Stimulated activated CD8-positive, alpha-beta memory T cell treated with anti-CD3 and anti-CD28 coated beads, Interleukin-7, amount 100 ng/mL, for 4 hours (primary cell): ENCODE measurements around the gene UPF2.
"Not testable (repeated sequence)": the region's sequence is repeated elsewhere in the genome, so short reads cannot be mapped to it uniquely, and the experiment has no call there.

Experiments
- DNase-seq, 2 donors: peaks; one replicate each; pipeline ENCODE4 v3.0.0-alpha.2; 2020; ENCODE audit warnings: low read depth in 2 of 2

The UPF2 gene

DNA sequence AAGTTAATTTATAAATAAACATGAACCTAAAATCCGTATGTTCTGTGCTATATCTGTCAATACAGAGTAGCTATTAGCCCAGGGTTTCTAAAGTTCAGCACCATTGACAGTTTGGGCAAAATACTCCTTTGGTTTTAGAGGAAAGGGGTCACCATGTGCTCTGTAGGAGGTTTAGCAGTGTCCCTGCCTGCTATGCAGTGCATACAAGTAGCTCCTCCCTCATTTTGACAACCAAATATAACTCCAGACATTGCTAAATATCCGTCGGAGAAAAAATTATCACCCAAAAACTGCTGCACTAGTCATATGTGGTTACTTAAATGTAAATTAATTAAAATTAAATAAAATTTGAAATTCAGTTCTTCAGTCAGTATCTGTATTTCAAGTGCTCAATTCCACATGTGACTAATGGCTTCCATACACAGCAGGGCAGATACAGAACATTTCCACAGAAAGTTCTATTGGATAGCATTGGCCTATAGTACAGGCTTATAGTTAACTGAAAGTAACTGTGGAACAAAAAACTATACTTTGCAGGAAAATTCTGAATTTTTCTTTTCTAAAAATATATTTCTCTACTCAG, 6.4 kb downstream of the UPF2 start:
- DNase-seq = no peak

- no peak for DNase-seq
Measured at GRCh38 chr10:12031404-12031803, 11.2 kb downstream of the UPF2 start.

DNA sequence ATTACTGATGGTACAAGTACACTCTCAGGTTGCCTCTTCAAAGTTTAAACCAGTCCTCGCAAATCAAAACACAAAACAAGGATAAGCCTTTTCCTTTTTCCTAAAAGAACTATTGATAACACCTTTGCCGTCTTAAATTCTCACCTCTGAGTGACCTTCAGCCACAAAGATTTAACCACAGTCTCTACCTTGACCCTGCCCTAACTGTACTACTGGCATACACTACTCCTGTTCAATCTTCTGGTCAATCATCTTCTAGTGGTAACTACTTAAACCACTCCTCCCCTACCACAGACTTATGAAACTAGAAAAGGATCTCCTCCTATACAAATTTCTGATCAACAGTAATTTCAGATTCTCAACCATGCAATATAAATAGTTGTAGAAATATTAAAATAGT, 15.1 kb downstream of the UPF2 start:
- no peak for DNase-seq

DNA sequence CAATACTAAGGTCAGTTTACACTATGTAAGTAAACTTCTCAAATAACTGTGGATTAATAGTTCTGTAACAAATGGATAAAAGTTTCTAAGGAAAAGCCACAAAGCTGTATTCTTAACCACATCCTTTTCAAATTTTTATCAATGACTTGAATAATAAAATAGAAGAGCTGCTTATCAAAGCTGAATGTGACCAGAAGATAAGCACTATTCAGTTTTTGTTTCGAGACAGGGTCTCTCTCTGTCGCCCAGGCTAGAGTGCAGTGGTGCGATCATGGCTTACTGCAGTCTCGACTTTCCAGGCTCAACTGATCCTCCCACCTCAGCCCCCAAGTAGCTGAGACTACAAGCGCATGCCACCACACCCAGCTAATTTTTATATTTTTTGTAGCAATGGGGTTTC, 17.0 kb downstream of the UPF2 start:
- no peak for DNase-seq

- no peak for DNase-seq
Measured at GRCh38 chr10:12022580-12023257, 19.9 kb downstream of the UPF2 start.

DNA sequence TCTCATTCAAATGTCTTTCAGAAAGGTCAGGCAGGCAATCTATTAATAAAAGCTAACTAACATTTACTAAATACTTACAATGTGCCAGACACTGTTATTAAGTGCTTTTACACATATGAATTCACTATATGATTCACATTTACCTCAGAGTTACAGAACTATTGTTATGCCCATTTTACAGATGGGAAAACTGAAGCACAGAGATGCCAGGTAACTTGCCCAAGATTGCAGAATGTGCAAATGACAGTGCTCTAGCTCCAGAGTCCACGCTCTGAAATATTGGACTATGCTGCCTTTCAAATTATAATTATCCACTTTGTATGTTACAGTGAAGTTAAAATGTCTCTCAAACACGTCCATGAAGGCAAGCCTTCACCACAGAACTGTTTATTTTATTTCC, 22.0 kb downstream of the UPF2 start:
- DNase-seq = no peak

DNA sequence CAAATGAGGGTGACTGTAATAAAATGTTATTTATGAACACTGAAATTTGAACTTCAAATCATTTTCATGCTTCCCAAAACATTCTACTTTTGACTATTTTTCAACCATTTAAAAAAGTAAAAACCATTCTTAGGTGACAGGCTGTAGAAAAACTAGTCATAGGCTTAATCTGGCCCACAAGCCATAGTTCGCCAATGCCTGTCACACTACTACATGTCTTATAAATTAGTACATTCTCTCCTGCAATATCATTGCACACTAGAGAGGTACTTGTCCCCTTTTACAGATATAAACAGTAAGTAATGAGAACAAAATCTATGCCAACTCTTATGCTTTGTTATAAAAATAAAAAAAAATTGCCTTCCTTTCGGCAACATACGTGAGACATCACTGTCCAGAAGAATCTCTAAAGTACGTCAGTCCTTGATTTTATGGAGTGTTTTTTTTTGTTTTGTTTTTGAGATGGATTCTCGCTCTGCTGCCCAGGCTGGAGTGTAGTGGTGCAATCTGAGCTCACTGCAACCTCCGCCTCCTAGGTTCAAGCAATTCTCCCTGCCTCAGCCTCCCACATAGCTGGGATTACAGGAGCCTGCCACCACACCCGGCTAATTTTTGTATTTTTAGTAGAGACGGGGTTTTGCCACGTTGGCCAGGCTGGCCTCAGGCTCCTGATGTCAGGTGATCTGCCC, 23.2 kb downstream of the UPF2 start:
- DNase-seq = no peak

GRCh38 chr10:12018438-12019282, 23.9 kb downstream of the UPF2 start:
- no peak for DNase-seq

DNA sequence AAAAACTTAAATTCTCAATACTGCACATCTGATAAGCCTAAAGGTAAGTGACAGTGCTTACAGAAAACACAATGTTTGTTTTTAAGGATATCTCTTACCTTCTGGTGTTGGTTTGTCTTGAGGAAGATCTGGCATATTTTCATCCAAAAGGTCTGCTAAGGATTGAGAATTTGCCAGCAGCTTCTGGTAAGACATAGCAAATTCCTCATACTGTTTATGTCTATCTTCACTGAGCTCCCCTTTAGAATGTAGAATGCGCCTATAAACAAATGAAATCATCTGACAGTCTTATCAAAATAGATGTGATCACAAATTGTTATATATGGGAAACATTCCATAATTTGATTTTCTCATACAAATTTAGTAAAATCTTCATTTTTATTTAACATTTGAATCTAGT, 28.7 kb downstream of the UPF2 start:
- no peak for DNase-seq

DNA sequence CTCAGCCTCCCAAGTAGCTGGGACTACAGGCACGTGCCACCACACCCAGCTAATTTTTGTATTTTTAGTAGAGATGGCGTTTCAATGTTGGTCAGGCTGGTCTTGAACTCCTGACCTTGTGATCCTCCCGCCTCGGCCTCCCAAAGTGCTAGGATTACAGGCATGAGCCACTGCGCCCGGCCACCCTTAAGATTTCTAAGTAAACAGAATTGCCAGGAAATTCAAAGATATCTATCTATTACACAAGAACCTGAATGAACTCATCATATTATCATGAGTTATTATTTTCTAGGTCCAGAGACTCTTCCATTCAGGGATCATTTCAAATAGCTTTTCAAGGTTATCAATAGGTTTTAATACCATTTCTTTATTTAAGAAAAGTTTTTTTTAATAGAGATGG, 29.2 kb downstream of the UPF2 start:
- not testable (repeated sequence) for DNase-seq

DNA sequence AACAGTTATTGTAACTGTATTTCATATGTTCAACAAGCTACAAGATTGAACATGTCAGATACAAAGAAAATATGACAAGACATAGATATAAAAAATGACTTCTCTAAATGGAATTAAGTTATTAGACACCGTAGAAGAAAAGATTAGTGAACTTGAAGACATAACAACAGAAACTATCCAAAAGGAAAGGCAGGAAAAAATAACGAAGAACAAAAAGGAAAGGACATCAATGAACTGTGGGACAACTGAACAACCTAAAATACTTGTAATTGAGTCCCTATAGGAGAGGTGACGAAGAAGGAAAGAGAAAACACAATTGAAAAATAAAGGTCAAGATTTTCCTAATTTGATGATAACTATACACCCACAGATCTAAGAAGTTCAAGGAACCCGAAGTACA, 32.3 kb downstream of the UPF2 start:
- no peak for DNase-seq

- DNase-seq = not testable (repeated sequence)
Measured at GRCh38 chr10:12008842-12009241, 33.8 kb downstream of the UPF2 start.

DNA sequence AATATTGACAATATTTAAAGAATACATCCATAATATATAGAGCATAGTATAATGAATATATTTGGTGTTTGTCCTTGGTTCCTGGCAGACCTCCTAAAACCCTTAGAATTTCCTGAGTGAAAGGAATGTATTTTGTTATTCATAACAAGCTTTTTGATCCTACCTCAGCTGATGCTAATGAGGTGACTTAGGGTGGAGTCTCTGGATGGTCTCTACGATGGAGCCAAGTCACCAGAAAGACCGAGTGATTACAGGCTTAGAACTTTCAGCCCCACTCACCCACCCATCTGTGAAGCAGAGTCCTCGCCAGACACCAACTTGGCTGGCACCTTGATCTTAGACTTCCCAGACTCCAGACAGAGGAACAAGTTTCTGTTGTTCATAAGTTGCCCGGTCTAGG, 35.9 kb downstream of the UPF2 start:
- no peak for DNase-seq

GRCh38 chr10:11993834-11994468, 48.7 kb downstream of the UPF2 start:
- DNase-seq = no peak

- no peak for DNase-seq
Measured at GRCh38 chr10:11988924-11989323, 53.7 kb downstream of the UPF2 start.

DNA sequence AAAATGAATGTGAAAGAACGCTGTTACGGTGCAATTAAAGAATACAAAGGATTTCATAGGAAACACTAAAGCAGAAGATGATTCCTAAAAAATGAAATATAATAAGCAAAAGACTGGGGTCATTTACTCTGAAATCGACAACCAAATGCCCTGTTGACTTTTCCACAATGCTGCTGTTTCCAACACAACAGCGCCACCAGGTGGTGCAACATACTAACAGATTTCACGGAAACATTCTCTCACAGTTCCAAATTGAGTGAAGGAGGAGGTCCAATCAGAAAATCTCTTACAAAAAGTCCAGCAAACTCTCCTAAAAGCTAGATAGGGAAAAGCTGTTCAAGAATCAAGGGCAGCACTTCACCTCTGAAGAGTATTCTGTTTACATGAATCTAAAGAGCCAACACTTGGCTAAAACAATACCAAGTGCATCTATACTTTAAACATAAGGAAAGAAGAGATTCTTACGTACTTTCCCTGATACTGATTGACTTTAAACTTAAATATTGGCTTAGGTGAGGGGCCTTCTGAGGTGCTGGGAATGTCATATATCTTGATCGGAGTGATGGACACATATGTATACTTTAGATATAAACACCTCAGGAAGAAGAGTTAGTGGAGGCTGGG, 55.9 kb downstream of the UPF2 start:
- peak; percentile 15 to 56 for DNase-seq

DNA sequence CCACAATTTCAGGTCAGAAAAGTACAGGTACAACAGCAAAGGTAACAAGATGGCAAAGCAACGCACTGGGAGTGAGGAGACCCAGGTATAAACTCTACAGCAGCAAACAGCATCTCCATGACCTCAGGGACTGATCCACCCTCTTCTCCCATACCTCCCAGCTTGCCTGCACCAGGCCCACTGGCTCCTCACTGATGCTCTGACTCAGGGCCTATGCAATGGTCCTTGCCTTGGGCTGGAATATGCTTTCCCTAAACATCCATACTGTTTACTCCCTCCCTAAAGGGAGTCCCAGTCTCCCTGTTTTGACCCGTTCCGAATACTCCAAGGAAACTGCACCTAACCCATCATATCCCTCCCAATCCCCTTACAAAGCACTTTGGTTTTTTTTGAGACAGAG, 60.4 kb downstream of the UPF2 start:
- no peak for DNase-seq

DNA sequence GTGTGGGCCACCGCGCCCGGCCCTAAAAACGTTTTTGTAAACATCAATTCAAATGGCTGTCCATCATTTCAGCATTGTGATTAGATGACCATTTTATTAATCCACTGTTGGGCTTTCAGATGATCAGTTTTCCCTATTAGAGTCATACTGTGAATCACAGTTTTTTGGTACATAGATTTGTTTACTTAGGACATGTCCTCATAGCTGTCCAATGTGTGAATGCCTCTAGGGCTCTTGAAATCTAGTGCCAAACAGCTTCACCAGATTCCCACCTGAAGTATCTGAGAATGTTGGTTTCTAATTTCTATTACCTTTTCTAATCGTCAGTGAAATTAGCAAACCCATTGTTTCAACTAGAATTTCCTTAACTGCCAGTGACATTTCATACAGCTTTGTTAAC, 66.8 kb downstream of the UPF2 start:
- no peak for DNase-seq

DNA sequence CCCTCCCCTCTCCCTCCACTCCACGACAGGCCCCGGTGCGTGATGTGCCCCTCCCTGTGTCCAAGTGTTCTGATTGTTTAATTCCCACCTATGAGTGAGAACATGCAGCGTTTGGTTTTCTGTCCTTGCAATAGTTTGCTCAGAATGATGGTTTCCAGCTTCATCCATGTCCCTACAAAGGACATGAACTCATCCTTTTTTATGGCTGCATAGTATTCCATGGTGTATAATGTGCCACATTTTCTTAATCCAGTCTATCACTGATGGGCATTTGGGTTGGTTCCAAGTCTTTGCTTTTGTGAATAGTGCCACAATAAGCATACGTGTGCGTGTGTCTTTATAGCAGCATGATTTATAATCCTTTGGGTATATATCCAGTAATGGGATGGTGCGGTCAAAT, 70.1 kb downstream of the UPF2 start:
- not testable (repeated sequence) for DNase-seq

DNA sequence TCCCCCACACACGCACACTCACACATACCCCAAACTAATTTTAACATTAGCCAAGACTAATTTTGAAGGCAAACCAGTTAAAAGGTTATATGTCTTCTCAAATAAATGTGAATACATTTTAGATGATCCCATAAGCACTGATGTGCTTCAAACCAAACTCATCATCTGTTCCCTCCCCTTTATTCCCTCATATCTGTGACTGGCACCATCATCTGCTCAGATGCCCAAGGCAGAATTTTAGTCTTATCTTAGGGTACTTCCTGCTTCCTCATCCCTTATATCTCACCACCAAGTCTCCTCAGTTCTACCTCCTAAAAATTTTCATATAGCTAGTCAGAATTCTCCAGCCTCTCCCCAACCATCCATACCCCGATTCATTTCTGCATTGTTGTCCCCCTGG, 80.4 kb downstream of the UPF2 start:
- DNase-seq = no peak

DNA sequence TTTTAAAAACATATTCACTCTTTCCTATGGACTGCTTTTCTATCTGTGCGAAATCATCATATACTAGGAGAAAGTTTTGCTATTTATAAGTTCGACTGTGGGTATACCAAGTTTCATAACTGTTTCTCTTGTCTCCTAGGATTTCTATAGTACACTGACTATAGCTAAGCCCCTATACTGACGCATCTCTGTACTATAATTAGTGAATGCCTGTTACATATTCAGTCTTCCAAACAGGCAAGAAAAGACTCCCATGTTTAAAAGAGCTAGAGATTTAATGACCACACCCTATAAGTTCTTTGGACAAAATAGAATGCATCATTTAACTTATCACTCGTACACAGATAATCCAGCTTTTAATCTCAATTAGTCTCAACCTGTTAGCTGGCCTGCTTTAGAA, 80.8 kb downstream of the UPF2 start:
- DNase-seq = no peak

DNA sequence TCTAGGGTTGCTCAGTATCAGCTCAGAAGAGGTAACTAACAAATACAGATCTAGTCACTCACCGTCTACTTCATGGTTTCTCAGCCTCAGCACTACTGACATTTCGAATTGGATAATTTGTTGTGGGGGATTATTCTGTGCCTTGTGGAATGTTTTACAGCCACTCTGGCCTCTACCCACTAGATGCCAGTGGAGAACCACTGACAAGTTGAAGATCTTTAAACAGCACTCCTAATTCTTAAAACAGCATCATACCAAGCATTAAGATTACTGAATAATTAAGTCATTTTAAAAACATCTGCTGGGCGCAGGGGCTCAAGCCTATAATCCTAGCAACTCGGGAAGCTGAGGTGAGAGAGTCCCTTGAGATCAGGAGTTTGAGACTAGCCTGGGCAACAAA, 82.6 kb downstream of the UPF2 start:
- no peak for DNase-seq
